C4-2B (cell line): Measurements from ENCODE around the gene SF3B3.

ENCODE experiments used
- CTCF ChIP-seq: fragments of 450-650 bp; conservative IDR thresholded peaks from 2 replicates; pipeline ENCODE4 v1.5.1; 2017; ENCODE audit warnings: mild to moderate bottlenecking
- ZFX ChIP-seq: fragments of 450-650 bp; IDR thresholded peaks from 2 replicates; pipeline ENCODE4 v1.6.1; 2017

DNA sequence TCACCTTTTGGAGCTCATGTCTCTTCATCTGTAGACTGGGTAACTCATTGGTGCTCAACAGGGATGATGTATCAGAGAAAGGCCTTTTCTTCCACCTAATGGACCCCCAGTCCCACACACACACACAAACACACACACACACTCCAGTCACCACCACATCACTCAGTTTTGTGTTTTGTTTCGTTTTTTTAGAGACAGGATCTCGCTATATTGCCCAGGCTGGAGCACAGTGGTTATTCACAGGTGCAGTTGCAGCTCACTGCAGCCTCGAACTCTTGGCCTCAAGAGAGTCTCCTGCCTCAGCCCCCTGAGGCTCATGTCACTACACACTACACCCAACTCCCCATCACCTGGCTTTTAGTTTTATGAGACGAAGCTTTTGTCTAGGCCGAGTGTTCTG, 55.6 kb downstream of the SF3B3 start:
- TF ChIP-seq CTCF: no peak
- TF ChIP-seq ZFX: no peak
